ENCODE measurements around the gene C1orf94.

DNA sequence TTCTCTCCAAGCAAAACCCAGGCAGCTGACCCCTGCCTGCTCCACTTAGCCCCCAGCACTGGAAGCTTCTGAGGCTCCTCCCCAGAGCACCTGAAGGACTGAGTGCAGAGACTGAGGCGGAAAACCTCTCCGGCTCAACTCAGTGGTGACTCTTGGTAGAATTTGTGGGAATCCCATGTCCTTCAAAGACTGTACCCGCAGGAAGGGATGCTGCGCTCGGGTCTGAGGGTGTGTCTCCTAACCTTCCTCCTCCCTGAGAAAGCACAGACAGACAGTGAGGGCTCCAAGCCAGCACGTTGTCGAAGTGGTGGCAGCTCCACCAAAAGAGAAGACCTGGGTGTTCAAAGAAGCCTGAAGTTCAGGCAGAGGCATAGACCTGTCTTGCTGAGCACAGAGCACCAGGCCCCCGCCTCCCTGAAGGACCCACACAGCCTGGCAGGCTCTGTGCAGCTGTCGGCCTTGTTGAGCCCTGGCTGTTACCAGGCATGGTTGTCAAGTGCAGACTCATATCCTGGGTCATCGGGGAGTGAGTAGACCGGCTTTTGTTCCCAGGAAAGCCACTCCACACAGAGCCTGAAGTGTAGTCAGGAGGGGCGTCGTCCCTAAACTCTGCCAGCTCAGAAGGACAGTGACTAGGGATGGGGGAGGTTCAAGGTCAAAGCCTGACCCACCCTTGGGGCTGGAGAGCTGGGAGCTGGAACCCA lies 48.4 kb upstream of the C1orf94 start:
- TF ChIP-seq, protein P1, sequence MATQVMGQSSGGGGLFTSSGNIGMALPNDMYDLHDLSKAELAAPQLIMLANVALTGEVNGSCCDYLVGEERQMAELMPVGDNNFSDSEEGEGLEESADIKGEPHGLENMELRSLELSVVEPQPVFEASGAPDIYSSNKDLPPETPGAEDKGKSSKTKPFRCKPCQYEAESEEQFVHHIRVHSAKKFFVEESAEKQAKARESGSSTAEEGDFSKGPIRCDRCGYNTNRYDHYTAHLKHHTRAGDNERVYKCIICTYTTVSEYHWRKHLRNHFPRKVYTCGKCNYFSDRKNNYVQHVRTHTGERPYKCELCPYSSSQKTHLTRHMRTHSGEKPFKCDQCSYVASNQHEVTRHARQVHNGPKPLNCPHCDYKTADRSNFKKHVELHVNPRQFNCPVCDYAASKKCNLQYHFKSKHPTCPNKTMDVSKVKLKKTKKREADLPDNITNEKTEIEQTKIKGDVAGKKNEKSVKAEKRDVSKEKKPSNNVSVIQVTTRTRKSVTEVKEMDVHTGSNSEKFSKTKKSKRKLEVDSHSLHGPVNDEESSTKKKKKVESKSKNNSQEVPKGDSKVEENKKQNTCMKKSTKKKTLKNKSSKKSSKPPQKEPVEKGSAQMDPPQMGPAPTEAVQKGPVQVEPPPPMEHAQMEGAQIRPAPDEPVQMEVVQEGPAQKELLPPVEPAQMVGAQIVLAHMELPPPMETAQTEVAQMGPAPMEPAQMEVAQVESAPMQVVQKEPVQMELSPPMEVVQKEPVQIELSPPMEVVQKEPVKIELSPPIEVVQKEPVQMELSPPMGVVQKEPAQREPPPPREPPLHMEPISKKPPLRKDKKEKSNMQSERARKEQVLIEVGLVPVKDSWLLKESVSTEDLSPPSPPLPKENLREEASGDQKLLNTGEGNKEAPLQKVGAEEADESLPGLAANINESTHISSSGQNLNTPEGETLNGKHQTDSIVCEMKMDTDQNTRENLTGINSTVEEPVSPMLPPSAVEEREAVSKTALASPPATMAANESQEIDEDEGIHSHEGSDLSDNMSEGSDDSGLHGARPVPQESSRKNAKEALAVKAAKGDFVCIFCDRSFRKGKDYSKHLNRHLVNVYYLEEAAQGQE (IDR thresholded peaks at IDR 0.05; ENCODE audit: insufficient read depth in 1 of 2, low read depth in 2 of 2, low read length in 1 of 2): no peak
- TF ChIP-seq, protein P2, sequence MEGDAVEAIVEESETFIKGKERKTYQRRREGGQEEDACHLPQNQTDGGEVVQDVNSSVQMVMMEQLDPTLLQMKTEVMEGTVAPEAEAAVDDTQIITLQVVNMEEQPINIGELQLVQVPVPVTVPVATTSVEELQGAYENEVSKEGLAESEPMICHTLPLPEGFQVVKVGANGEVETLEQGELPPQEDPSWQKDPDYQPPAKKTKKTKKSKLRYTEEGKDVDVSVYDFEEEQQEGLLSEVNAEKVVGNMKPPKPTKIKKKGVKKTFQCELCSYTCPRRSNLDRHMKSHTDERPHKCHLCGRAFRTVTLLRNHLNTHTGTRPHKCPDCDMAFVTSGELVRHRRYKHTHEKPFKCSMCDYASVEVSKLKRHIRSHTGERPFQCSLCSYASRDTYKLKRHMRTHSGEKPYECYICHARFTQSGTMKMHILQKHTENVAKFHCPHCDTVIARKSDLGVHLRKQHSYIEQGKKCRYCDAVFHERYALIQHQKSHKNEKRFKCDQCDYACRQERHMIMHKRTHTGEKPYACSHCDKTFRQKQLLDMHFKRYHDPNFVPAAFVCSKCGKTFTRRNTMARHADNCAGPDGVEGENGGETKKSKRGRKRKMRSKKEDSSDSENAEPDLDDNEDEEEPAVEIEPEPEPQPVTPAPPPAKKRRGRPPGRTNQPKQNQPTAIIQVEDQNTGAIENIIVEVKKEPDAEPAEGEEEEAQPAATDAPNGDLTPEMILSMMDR (IDR thresholded peaks at IDR 0.05): no peak
- TF ChIP-seq POLR2AphosphoS5 (IDR thresholded peaks at IDR 0.05; ENCODE audit: low read depth, low read length) (no peak), SIN3A (IDR thresholded peaks at IDR 0.05; ENCODE audit: borderline replicate concordance, insufficient read depth, low read depth, low read length) (no peak)
